K562 (cell line): Measurements from ENCODE around the gene ZNF74. TPM values are rescaled to one million over a fixed set of nuclear protein-coding genes. Genes with fewer than 3 reads are reported as not detected.

ENCODE experiments used
- DEAF1 ChIP-seq: fragments of 450-650 bp; formaldehyde crosslinking; IDR thresholded peaks from 2 replicates; pipeline ENCODE4 v1.4.0; 2020; ENCODE audit warnings: mild to moderate bottlenecking, moderate library complexity
- HBP1 ChIP-seq: fragments of 450-650 bp; formaldehyde crosslinking; IDR thresholded peaks from 2 replicates; pipeline ENCODE4 v1.4.0; 2022; ENCODE audit warnings: missing genetic modification characterization
- HNRNPH1 ChIP-seq: fragments of 200-400 bp; formaldehyde crosslinking; optimal IDR thresholded peaks from 2 replicates; pipeline ENCODE3; 2017; ENCODE audit warnings: low read depth, mild to moderate bottlenecking, low read length, moderate library complexity
- ILK ChIP-seq: fragments of 450-650 bp; IDR thresholded peaks from 2 replicates; pipeline ENCODE4 v1.6.1; 2016; ENCODE audit warnings: missing genetic modification characterization, low read depth, mild to moderate bottlenecking, missing compliant biosample characterization, moderate library complexity, borderline replicate concordance
- JUNB ChIP-seq: fragments of 450-650 bp; formaldehyde crosslinking; conservative IDR thresholded peaks from 2 replicates; pipeline ENCODE4 v1.4.0; 2020; ENCODE audit warnings: mild to moderate bottlenecking
- MAFF ChIP-seq: IDR thresholded peaks from 2 replicates; pipeline ENCODE4 v1.6.1; 2012; ENCODE audit warnings: low read length, improper control_type of control experiment
- MAFK ChIP-seq: IDR thresholded peaks from 2 replicates; pipeline ENCODE4 v1.6.1; 2011; ENCODE audit warnings: low read length, improper control_type of control experiment
- NEUROD1 ChIP-seq: fragments of 150-350 bp; IDR thresholded peaks from 2 replicates; pipeline ENCODE4 v1.6.1; 2014; ENCODE audit warnings: borderline replicate concordance, low read length, low read depth; ENCODE audit not compliant: partially characterized antibody
- PYGO2 ChIP-seq: fragments of 450-650 bp; IDR thresholded peaks from 2 replicates; pipeline ENCODE4 v1.6.1; 2016; ENCODE audit warnings: mild to moderate bottlenecking, missing genetic modification characterization, moderate library complexity, missing compliant biosample characterization
- RUNX1 ChIP-seq: sonication (generic); IDR thresholded peaks from 2 replicates; pipeline ENCODE4 v1.6.1; 2016; ENCODE audit warnings: antibody characterized with exemption, low read depth
- SAFB2 ChIP-seq: fragments of 200-400 bp; formaldehyde crosslinking; IDR thresholded peaks from 2 replicates; pipeline ENCODE4 v1.6.1; 2018; ENCODE audit warnings: borderline replicate concordance, low read length, low read depth, moderate library complexity; ENCODE audit not compliant: severe bottlenecking
- SNRNP70 ChIP-seq: fragments of 200-400 bp; formaldehyde crosslinking; optimal IDR thresholded peaks from 2 replicates; pipeline ENCODE3; 2017; ENCODE audit warnings: low read depth, low read length
- TBP ChIP-seq: optimal IDR thresholded peaks from 2 replicates; pipeline ENCODE3; 2011; ENCODE audit warnings: low read depth, low read length, improper control_type of control experiment
- ZBTB12 ChIP-seq: fragments of 250-450 bp; sonication (Bioruptor Pico); IDR thresholded peaks from 2 replicates; pipeline ENCODE4 v1.4.0; 2020
- ZBTB43 ChIP-seq: sonication (generic); formaldehyde crosslinking; IDR thresholded peaks from 2 replicates; pipeline ENCODE4 v1.8.0; 2023; ENCODE audit warnings: mild to moderate bottlenecking, missing genetic modification reagents
- ZBTB49 ChIP-seq: sonication (generic); formaldehyde crosslinking; IDR thresholded peaks from 2 replicates; pipeline ENCODE4 v1.8.0; 2022; ENCODE audit warnings: missing genetic modification reagents, mild to moderate bottlenecking, borderline replicate concordance
- ZNF124 ChIP-seq: sonication (generic); formaldehyde crosslinking; IDR thresholded peaks from 2 replicates; pipeline ENCODE4 v1.8.1; 2022; ENCODE audit warnings: missing genetic modification reagents
- ZNF175 ChIP-seq: fragments of 200-800 bp; sonication (Bioruptor generic); IDR thresholded peaks from 2 replicates; pipeline ENCODE4 v1.6.1; 2016; ENCODE audit warnings: low read depth, mild to moderate bottlenecking, missing genetic modification characterization, missing compliant biosample characterization
- ZNF511 ChIP-seq: sonication (generic); formaldehyde crosslinking; IDR thresholded peaks from 2 replicates; pipeline ENCODE4 v1.8.0; 2022; ENCODE audit warnings: mild to moderate bottlenecking, missing genetic modification reagents
- ZNF699 ChIP-seq: fragments of 250-450 bp; sonication (Bioruptor Pico); IDR thresholded peaks from 2 replicates; pipeline ENCODE4 v1.8.0; 2021; ENCODE audit warnings: mild to moderate bottlenecking, moderate library complexity; ENCODE audit not compliant: insufficient replicate concordance
- ZNF75A ChIP-seq: fragments of 450-650 bp; formaldehyde crosslinking; IDR thresholded peaks from 2 replicates; pipeline ENCODE4 v1.4.0; 2020; ENCODE audit warnings: mild to moderate bottlenecking
- polyA plus RNA-seq, 8 experiments: library from polyadenylated mRNA; depleted of rRNA in 4 of 8; stranded (reverse) in 5 of 8; unstranded in 3 of 8; fragments of >200 nt; fragmentation: Nextera tagmentation in 2 of 8; fragmentation: Illumina TruSeq in 1 of 8; extraction: Ambion mirVana in 2 of 8; extraction: Trizol in 1 of 8; gene quantifications; 2 replicates each; pipeline versions ENCODE4 v1.2.1 to v1.2.3, GENCODE V29; 2011 to 2014; ENCODE audit warnings: inconsistent platforms in 1 of 8, missing spikeins in 1 of 8
- total RNA-seq, 7 experiments: library from RNA; depleted of rRNA in 6 of 7; stranded (reverse); fragments of >200 nt in 6 of 7; fragmentation: Illumina TruSeq in 2 of 7; extraction: Trizol in 2 of 7; gene quantifications; 2 replicates each; pipeline versions ENCODE4 v1.2.1 to v1.2.3, GENCODE V29; 2011 to 2021; ENCODE audit warnings: low replicate concordance in 1 of 7

Gene ZNF74
- total and polyA plus RNA-seq, 9 of the 15 experiments (the other 6 are each of a cell fraction or from before 2014, with no cell fraction given), result 2.4 to 53.5 (median 31.5) TPM

GRCh38 chr22:20453222-20453621 is 59.3 kb downstream of the ZNF74 start (continued):
- TF ChIP-seq ZNF175 (no peak), RUNX1 (no peak), ZNF511 (CRISPR knock-in tag) (no peak), HNRNPH1 (no peak), MAFF (peak; percentile 75), ZNF124 (CRISPR knock-in tag) (no peak), ZNF699 (CRISPR knock-in tag) (peak; percentile 33), TBP (no peak), ZBTB43 (CRISPR knock-in tag) (no peak), HBP1 (CRISPR knock-in tag) (no peak), JUNB (CRISPR knock-in tag) (0 out of 2 replicates have a peak, but pooled peaks have one; percentile 19), PYGO2 (tag) (no peak), ILK (no peak), NEUROD1 (no peak), SNRNP70 (no peak), DEAF1 (CRISPR knock-in tag) (no peak), SAFB2 (no peak), MAFK (peak; percentile 61), ZNF75A (CRISPR knock-in tag) (no peak), ZBTB12 (no peak), ZBTB49 (CRISPR knock-in tag) (no peak)
